HL-60/S4 (cell line): ENCODE results near the gene BCR.

Experiments used
- in situ Hi-C: fragments of 300-500 bp; cut with MboI; formaldehyde crosslinking; loops from 2 replicates; pipeline ENCODE4 v1.14.3; 2022; ENCODE audit warnings: low sequenced_read_pairs

Gene BCR

DNA sequence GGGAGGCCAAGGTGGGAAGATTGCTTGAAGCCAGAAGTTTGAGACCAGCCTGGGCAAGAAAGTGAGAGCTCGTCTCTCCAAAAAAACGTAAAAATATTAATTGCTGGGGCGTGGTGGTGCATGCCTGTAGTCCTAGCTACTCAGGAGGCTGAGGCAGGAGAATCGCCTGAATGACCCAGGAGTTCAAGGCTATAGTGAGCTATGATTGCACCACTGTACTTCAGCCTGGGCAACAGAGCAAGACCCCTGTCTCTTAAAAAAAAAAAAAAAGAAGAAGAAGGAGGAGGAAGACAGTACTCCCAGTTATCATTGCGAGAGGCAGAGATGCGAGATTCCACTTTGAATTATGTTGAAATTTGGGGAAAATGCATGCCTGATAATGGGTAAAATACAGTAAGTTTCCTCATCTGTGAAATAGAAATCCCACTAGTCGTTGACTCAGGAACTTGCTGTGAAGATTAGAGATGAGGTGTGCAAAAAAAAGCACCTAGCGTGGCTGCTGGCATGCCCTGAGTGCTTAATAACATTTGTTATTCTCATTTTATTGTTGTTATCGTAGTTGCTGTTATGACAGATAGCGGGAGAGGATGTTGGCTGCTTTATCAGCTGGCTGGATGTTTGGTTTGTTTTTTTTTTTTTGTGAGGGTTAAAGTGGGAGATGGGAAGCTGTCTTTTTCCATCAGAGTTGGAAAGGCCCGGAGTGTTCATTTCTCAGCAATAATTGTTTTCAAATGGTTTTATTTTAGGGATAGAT is 33.4 kb downstream of the BCR start:
- in situ Hi-C loops, result no loop called here

DNA sequence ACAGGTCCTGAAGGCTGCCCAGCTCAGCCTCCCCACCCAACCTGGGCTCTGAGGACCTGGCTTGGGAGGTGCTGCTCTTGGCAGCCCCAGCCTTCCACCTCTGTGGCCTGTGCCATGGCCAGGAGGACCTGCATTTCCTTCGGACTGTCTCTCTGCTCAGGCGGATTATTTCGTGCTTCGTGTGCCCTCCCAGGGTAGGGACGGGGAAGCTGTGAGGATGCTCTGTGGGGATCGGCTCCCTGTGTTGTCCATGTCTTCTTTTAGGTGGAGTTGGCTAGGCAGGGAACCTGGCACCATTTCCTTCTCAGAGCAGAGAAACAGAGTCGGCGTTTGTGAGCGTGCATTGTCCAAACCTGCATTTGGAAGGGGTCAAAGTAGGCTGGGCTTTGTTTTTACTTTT is 34.1 kb downstream of the BCR start:
- in situ Hi-C loops, result no loop called here

DNA sequence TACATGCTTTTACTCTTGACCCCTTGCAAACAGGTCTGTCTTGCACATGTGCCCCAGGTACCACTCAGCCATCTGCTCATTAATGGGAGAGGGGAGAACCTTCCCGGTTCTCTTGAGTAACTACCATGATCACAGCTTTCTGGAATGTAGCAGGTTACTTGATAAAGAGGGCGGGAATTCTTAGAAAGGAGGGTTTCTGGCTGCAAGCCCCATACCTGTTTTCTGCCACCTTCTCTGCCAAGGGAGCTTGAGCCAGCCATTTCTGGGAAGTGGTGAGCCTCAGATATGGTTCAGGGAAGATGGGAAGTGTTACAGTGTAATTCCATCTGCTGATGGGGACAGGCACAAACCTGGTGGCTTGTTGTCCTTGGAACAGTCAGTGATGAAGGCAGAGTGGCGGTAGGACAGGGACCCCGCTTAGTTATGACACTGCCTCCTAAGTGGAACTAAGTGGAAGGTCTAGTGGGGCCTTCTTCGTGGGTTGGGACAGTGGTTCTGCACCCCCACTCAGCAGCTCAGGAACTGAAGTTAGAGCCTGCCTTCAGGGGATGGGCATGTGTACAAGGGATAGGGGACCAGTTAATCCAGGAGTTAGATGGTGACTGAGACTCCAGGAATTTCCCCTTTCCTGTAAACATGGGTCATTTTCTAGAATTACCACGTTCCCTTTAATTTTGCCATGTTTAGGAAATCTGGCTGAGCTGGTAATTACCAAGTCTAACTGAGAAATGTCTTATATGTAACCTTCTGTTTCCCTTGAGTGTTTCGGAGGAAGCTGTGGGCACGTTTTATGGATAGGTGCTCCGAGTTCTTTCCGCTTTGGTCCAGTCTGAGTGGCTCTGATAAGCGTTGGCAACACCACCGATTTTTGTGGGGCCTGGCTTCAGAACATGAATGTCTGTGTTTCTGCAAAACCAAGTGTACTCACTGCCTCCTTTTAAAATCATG is 35.3 kb downstream of the BCR start:
- in situ Hi-C loops, result no loop called here

DNA sequence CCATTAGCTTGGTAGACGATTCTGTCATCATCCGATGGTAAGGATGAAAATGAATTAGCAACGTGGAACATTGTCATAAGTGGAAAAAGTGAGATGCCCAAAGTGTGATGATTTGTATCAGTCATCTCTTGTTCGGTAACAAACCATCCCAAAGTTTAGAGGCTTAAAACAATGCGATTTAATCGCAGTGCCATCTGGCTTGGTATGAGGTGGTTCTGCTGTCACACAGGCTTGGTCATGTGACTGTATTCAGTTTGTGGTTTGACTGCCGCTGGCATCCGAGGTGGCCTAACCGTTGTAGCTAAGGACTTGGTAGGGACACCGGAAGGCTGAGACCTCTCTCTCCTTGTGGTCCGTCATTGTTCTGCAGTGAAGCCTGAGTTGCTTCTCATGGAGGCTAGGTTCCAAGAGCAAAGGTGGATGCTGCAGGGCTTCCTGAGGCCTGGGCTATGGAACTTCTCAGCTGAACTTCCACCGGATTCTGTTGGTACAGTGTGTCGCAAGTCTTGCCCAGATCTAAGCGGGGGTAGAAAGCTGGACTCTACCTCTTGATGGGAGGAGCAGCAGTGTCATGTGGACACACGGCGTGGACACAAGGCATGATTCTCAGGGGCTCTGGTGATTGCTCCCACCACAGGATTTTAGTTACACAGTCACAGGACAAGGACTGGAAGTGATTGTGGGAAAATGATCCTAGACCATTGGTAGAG is 36.3 kb downstream of the BCR start:
- in situ Hi-C loops, result no loop called here

DNA sequence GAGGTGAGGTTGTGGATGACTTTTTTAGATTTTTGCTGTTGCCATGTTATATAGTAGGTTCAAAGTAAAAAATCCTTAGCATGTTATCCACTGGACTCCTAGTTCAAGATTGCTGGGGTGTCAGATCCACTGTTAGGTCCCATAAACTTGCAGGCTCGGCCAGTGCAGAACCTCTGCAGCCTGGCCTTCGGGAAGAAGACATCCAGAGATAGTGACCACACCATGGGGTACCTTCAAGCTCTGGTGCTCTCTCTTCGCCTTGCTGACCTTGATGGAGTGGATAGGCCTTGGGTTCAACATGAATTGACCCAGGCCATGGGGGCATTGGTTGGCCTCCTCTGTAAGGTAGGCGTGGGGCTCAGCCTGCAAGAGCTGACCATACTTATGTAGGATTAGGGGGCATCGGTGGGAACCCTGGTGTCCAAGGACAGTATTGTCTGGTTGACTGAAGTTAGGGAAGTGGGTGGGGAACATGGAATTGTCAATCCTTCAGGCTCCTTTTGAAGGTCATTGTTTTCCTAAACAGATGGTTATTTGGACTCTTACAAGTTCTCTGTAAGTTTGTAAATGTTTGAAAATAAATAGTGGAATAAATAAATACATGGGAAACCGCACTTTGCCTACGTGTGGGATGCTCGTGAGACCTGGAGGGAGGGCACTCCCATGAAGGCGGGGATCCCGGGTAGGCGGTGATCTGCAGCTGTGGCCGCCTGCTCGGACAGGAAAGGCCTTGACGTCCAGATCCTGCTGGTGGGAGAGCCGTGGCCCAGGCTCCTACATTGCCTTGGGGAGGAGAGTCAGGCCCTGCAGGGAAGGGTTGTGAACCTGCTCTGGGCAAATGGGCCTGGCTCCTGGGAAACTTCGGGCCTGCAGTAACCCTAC is 37.1 kb downstream of the BCR start:
- in situ Hi-C loops, result no loop called here

DNA sequence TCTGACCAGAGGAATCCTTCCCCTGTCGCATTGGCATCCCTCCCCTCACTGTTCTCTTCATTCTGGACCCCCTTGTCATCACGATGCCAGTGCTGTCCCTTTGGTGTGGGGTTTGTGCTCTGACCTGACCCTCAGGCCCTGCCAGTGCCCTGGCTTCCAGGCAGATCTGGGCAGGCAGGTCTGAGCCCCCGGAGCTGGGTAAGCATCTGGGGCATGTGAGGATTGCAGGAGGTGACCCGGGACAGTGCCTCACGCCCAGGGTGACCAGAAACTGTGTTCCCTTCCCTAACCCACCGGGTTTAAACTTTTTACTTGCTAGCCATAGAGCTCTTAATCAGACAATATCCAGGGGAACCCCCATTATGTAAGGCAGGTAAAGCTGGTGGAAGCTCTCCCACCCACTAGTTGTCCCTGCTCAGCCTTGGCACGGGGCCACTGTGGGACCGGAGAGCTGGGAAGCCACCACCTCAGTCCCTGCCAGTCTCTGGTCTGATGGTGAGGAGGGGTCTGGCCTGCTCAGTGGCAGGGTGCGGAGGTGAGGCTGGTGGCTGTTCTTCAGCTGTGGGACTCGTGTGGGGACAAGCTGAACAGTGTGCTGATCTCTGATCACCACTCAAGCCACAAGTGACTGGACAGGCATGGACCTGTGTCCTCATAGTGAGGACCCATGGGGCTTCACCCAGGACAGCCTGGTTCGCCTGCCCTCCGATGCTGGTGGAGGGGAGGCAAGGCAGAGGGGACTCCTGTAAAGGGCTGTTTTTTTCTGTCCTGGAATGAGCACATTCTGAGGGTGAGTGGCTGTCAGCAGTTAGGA is 38.0 kb downstream of the BCR start:
- in situ Hi-C loops, result no loop called here

DNA sequence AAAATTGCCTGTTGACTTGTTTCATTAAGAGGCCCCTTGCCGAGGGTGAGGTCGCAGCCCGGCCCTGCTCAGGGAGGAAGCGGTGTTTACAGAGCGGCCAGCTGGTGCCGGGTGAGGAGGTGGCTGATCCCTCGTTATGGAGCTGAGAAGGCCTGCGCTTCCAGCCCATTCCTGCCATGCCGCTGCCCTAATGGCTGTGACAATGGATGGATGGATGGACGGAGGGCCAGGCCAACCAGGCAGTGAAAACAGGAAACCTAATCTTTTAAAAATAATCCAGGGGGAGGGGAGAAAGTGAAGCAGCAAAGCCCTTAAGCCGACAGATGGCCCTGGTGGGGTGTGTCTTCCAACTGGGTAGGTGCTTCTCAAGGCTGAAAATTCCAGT is 38.5 kb downstream of the BCR start:
- in situ Hi-C loops, result no loop called here

DNA sequence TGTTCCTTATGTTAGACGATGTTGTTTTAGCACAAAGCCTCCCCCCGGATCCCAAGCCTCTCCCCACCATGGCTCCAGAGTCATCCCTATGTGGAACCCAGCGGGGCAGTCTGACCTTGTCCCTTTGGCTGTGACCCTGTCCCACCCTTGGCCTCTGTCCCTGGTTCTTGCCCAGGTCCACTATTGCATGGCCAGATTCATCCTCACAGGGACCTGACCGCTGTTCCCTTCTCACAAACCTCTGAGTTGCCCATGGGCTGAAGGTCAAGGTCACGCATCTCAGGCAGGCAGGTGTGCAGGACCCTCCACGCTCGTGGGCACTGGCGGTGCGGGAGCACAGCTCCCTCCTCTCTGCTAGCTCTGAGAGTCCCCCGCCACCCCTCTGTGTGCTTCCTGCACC is 39.0 kb downstream of the BCR start:
- in situ Hi-C loops, result no loop called here

DNA sequence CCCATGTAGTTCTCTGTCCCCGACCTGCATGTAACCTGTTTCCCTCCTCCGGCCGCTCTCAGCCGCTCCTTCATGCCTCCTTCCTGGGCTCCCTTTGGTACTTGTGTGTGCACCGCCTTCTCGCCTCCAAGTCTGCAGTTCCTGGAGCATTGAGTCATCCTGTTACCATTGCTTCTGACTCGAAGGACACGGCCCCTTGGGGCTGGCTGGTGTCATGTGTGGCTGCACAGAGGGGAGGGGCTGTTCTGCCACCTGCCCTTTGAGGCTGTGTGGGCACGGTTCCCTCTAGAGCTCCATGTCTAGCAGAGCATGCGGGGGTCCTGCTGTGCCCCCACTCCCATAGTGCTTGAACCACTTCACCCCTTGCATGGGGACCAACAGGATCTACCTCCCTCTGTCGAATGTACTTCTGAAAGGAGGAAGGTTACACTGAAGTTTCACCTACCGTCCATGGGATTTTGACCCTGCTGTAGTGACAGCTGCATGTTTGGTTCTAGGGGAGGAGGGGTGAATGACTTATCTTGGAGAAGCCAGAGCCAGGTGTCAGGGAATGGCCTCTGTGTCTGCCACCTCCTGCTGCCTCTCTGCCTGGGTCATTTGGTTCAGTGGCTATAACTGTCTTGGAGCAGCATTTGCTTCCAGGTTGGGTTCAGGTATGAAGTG is 39.6 kb downstream of the BCR start:
- in situ Hi-C loops, result no loop called here

DNA sequence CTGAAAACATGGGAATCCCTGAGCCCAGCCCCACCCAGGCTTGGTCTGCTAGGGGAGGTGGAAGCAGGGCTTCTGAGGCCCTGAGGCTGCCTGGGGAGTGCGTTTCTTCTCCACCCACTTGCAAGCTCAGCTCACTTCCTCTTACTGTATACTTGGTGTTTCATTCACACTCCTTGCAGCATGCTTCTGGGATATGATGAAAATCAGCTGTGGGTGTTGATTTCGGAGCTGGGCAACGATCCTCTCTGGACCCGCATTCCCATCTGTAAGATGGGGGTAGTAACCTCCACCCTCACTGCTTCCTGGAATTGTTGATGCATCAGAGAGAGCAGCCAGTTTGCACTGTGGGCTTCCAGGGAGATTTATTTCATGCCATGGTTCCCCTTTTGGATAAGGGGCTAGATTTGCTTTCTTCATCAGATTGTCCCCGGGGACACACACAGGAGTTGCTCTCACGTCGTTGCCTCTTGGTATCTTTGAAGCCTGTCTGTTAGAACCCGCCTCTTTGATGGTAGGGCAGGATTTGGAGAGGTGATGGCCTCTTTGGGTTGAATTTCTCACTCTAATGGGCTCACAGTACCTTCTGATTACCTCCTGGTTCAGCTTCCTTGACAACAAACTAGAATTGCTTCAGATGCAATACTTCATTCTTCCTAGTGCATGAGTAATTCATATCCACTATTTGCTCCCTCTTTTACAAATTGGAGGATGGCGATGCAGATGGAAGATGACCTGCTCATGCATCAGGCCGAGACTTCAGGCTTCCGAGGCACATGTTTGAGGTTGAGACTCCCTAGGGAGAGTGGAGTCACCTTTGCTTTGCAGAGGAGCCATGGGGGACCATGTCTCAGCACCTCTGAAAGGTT is 40.4 kb downstream of the BCR start:
- in situ Hi-C loops, result no loop called here

DNA sequence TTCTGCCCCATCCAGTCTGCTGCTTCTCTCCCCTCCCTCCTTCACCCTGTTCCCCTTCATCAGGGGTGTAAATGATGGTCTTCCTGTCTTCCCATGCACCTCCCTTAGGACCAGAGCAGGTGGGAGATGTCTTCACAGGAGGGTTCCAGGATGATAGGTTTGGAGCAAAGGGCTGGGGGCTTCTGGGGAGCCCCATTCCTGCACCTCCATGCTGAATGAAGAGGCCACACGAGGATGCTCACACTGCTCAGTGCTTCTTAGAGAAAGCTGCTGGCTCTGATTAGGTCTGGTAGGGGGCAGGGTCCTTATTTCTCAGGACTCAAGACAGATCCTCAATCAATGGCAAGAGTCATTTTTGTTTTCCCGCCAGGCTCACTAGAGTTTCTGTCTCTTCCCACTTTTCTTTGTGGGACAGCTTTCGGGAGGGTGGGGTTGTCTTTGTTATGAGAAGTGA is 41.1 kb downstream of the BCR start:
- in situ Hi-C loops, result no loop called here

DNA sequence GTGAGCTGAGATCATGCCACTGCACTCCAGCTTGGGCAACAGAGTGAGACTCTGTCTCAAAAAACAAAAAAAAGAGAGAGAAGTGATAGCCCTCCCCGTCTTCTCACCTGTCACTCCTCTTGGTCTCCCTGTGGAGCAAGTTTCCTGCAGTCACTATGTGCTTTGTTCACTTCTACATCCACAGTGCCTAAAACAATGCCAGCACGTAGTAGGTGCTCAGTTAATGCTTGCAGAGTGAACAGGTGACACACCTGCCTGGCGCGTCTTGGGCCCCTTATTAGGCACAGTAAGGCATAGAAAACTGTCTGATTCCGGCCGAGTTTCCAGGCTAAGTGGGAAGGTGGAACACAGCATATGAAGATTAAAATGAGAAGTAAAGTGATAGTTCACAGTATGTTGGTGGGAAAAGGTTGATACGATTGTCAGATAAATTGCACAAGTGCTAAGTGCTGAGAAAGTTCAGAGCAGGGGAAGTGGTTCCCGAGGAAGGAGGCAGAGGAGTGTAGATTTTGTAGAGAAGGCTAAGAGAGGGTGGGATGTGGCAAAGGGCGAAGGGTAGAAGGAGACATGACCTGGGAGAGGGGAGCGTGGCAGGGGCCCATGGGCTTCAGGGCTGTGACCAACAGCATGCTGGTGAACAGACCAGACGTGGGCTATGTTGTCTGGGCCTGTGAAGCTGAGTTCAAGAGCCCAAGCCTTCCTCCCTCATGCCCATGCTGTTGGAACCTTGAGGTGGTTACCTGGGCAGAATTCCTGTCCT is 41.9 kb downstream of the BCR start:
- in situ Hi-C loops, result no loop called here

DNA sequence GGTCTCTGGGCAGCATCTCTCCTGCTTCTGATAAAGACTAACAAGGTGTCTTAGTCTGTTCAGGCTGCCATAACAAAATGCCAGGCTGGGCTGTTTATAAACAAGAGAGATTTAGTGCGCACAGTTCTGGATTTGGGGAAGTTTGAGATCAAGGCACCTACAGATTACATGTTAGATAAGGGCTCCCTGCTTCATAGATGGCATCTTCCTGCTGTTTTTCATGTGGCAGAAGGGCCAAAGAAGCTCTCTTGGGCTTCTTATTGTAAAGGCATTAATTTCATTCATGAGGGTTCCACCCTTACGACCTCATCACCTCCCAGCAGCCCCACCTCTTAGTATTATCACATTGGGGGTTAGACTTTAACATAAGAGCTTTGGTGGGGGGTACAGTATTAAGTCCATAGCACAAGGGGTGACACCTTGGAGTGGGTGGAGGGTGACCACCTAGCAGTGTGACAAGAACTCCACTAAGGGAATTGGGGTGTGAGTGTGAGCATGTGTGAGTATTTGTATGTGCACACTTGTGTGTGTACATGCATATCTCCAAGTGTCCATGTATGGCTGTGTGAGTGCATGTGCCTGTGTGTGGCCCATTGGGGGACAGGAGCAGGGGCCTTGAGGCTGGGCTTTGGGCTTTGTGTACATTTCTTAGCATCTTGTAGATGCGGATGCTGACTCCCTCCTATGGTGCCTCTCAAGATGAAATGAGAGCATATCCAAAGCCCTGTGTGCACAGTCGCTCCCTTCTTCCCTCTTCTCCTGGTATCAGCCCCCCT is 42.7 kb downstream of the BCR start:
- in situ Hi-C loops, result no loop called here

DNA sequence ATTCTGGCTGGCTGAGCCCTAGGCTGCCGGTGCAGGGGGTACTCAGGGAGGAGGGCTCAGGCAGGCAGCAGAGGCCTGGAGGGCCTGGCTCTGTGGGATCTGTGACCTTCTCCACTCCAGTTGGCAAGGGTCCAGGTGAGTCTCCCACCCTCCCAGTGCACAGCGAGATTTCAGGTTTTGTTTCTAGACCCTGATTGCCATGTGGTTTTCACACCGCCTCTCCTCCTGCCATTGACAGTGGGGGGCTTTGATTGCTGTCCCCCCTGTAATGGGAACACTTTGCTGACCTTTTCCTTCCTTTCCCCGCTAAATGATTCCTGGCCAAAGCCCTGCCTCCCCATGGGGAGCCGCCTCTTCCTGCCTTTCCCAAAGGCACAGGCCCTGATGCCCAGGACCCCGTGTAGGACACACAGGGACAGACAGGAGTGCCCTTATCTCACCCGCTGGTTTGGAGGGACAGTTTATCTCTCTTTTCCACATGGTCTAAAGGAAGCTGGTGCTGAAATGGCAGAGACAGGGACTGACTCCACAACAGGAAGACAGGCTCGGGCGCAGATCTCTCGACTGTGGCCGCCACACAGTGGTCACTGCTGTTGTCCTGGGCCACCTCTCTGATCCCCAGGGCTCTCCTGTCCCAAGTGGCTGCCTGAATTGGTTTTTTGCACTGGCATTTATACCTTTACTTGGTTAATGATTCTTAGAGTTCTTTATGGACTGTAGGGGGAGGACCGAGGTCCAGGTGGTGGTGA is 43.4 kb downstream of the BCR start:
- in situ Hi-C loops, result no loop called here

DNA sequence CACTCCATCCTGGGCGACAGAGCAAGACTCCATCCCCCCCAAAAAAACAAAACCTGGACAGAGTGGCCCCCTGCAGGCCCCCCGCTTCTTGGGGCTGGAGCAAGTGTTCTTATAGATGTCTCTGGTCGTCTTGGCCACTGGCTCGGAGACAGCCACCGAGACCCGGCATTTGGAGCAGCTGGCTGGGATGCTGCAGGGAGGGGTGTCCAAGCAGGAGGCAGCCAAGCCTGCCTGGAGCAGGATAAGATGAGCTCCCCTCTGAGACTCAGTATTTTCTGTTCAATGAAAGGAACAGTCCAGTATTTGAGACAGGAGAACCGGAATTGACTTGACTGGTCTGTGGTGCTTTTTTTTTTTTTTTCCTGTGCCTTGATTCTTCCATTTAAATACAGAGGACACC is 44.5 kb downstream of the BCR start:
- in situ Hi-C loops, result no loop called here

DNA sequence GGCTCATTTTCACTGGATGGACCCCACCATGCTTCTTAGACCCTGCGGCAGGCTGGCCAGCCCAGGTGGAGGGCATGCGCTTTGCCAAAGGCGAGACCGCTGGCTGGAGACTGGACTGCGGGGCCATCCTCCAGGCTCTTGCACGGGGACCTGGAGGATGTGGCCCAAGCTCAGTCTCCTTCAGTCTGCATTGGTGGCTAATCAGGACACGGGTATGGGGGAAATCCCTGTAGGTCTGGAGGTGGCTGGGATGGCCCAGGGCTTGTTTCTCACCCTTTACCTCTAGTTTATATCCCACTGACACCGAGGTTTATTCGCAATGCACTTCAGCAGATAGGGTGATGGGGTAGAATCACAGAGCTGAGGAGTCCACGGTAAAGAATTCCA is 45.0 kb downstream of the BCR start:
- in situ Hi-C loops, result no loop called here
